HG02970 (cell line): Measurements from ENCODE around the gene SAMHD1.
"Not testable (repeated sequence)": the region's sequence is repeated elsewhere in the genome, so short reads cannot be mapped to it uniquely, and the experiment has no call there.

ENCODE experiments used
- ATAC-seq: cut with Tn5 transposase; IDR thresholded peaks from one replicate; pipeline ENCODE4 v1.9.1; 2021; ENCODE audit warnings: mild to moderate bottlenecking, moderate library complexity, moderate number of reproducible peaks; ENCODE audit not compliant: unreplicated experiment, low FRiP score

SAMHD1 gene

DNA sequence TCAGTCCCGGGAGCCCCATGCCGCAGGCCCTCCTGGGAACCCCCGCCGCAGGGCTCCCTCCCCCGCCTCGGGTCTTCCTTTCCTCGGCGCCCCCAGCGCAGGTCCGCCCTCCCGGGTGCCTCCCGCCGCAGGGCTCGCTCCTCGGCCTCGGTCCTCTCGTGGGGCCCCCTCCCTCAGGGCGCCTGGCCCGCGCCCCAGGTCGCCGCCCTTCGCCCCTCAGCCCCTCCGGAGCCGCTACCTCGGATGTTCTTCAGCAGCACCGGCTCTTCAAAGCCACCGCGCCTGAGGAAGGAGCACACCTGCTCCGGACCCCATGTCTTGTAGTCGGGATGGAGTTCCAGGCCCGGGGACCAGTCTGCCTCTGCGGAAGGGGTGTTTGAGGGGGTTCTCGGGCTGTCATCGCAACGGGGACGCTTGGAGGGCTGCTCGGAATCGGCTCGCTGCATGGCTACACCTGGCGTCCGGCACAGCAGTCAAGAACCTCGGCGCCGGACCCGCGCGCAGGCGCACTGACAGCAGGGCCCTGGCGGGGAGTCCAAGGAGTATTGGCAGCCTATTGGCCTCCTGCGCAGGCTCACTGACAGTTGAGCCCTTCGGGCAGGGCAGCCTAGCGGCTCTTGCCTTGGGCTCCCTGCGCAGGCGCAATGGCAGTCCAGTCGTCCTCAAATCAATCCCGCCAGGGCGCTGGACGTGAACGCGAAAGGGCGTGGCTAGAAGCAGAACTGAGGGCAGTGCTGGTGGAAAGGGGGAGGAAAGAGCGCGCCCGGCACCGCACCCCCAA, at the start of gene SAMHD1:
SAMHD1 (minus strand) TSS at position 511 of the 781 bp plus-strand sequence; CDS start at position 446, 65 bp downstream.
- peak; percentile 81 for ATAC-seq

DNA sequence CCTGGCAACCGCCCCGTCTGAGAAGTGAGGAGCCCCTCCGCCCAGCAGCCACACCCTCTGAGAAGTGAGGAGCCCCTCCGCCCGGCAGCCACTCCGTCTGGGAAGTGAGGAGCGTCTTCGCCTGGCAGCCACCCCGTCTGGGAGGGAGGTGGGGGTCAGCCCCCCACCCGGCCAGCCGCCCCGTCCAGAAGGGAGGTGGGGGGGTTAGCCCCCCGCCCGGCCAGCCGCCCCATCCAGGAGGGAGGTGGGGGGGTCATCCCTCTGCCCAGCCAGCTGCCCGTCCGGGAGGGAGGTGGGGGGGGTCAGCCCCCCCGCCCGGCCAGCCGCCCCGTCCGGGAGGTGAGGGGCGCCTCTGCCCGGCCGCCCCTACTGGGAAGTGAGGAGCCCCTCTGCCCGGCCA, 48.7 kb upstream of the SAMHD1 start:
- ATAC-seq: not testable (repeated sequence)

DNA sequence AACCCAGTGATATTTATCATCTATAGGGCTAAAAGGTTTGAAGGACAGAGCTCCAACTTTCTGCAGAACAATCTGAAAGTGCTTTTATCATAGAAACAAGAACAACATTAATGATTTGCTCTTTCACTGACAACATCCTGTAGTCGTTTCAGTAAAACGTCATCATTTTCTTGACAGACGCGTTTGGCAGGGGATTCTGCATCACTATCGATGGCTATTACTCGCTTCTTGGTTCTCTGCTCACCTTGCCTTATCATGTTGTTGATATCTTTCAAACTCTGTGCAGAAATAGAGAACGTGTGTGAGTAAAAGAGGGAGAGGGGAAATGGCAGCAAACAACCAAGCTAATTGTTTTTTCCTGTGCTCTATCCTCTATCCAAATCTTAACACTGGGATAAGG, 47.1 kb upstream of the SAMHD1 start:
- no peak for ATAC-seq

DNA sequence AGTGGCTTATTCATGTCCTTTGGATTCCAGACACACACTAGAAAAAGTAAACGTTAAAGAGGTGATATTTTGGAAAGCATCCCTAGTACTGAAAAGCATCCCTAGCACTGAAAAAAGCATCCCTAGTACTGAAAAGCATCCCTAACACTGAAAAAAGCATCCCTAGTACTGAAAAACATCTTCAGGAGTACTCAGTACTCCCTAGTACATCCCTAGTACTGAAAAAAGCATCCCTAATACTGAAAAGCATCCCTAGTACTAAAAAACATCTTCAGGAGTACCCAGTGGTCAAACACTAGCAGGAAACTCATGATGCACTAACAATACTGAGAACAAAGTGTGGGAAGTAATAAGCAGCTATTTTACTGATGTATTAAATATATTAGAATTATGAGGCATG, 45.6 kb upstream of the SAMHD1 start:
- ATAC-seq: no peak

DNA sequence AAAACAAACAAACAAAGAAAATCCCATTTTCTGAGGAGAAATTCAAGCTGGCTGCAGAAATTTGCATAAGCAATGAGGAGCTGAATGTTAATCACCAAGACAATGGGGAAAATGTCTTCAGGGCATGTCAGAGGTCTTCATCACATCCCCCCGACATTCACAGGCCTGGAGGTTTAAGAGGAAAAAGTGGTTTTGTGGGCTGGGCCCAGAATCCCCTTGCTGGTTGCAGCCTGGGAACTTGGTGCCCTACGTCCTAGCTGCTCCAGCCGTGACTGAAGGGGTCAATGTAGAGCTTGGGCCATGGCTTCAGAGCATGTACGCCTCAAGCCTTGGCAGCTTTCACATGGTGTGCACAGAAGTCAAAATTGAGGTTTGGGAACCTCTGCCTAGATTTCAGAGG, 42.7 kb upstream of the SAMHD1 start:
- not testable (repeated sequence) for ATAC-seq

DNA sequence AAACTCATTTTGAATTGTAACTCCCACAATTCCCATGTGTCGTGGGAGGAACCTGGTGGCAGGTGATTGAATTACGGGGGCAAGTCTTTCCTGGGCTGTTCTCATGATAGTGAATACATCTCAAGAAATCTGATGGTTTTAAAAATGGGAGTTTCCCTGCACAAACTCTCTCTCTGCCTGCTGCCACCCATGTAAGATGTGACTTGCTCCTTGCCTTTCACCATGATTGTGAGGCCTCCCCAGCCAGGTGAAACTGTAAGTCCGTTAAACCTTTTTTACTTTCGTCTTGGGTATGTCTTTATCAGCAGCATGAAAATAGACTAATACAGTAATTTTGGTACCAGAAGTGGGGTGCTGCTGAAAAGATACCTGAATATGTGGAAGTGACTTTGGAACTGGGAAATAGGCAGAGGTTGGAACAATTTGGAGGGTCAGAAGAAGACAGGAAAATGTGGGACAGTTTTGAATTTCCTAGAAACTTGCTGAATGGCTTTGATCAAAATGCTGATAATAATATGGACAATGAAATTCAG, 41.4 kb upstream of the SAMHD1 start:
- ATAC-seq: no peak

DNA sequence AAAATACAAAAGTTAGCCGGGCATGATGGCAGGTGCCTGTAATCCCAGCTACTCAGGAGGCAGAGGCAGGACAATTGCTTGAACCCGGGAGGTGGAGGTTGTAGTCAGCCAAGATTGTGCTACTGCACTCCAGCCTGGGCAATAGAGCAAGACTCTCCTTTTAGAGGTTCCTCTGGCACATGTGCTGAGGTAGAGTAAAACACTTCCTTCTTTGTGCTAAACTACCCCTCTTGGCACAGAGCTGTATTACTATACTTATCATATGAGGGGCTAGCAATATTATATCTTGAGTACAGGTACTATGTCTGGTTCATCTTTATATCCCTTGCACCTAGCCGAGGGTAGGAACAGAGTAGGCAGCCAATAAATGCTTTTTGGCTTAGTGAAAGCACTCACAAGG, 40.2 kb upstream of the SAMHD1 start:
- ATAC-seq: no peak

DNA sequence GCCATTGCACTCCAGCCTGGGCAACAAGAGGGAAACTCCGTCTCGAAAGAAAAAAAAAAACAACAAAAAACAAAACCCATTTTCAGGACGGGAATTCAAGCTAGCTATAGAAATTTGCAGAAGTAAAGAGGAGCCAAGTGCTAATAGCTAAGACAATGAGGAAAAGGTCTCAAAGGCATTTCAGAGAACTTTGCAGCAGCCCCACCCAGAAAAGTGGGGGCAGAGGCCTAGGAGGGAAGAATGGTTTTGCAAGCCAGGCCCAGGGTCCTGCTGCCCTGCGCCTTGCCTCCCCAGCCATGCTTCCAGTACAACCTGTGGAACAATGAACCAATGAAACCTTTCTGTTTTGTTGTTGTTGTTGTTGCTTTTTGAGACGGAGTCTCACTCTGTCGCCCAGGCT, 38.3 kb upstream of the SAMHD1 start:
- ATAC-seq: no peak

- ATAC-seq: no peak
These were observed 37.0 kb upstream of the SAMHD1 start for GRCh38 chr20:36988494-36988966.

DNA sequence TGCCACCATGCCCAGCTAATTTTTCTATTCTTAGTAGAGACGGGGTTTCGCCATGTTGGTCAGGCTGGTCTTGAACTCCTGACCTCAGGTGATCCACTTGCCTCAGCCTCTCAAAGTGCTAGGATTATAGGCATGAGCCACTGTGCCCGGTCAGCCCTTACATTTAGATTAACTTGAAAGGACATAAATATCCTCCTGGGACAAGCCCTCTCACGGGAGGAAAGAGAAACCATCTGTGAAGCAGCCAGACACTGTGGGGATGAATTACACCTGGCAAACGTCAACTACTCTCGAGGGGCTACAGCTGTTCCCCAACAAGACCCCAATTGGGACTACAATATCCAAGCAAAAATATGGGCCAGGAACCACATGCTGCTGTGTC, 32.7 kb upstream of the SAMHD1 start:
- no peak for ATAC-seq

- ATAC-seq: no peak
These were observed 23.8 kb upstream of the SAMHD1 start for GRCh38 chr20:36975099-36975818.

DNA sequence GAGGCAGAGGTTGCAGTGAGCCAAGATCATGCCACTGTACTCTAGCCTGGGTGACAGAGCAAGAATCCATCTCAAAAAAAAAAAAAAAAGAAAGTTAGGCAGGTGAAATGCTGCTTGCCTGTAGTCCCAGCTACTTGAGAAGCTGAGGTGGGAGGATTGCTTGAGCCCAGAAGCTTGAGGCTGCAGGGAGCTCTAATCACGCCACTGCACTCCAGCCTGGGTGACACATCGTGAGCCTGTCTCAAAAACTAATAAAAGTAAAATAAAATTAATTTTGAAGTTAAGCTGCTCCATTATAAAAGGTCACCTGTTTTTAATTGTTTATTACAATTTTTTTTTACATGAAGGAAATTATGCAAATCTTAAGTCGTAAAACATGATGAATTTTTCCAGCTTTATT, 23.2 kb upstream of the SAMHD1 start:
- no peak for ATAC-seq

GRCh38 chr20:36971103-36971502, 19.6 kb upstream of the SAMHD1 start:
- ATAC-seq: no peak

GRCh38 chr20:36969478-36970186, 18.1 kb upstream of the SAMHD1 start:
- no peak for ATAC-seq

GRCh38 chr20:36969051-36969450, 17.5 kb upstream of the SAMHD1 start:
- no peak for ATAC-seq

DNA sequence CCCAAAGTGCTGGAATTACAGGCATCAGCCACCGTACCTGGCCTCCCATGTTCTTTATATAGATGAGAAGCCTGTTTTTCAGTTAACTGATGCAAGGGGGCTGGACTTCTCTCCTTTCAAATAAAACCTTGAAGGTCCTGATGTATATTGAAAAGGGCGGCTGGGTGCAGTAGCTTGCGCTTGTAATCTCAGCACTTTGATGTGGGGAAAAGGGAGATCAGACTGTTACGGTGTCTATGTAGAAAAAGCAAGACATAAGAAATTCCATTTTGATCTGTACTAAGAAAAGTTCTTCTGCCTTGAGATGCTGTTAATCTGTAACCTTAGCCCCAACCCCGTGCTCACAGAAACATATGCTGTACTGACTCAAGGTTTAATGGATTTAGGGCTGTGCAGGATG, 16.1 kb upstream of the SAMHD1 start:
- no peak for ATAC-seq

GRCh38 chr20:36966965-36967364, 15.5 kb upstream of the SAMHD1 start:
- ATAC-seq: not testable (repeated sequence)

- ATAC-seq: not testable (repeated sequence)
These were observed 10.9 kb upstream of the SAMHD1 start for GRCh38 chr20:36962354-36962941.

- ATAC-seq: no peak
These were observed 7.7 kb upstream of the SAMHD1 start for GRCh38 chr20:36959242-36959641.

DNA sequence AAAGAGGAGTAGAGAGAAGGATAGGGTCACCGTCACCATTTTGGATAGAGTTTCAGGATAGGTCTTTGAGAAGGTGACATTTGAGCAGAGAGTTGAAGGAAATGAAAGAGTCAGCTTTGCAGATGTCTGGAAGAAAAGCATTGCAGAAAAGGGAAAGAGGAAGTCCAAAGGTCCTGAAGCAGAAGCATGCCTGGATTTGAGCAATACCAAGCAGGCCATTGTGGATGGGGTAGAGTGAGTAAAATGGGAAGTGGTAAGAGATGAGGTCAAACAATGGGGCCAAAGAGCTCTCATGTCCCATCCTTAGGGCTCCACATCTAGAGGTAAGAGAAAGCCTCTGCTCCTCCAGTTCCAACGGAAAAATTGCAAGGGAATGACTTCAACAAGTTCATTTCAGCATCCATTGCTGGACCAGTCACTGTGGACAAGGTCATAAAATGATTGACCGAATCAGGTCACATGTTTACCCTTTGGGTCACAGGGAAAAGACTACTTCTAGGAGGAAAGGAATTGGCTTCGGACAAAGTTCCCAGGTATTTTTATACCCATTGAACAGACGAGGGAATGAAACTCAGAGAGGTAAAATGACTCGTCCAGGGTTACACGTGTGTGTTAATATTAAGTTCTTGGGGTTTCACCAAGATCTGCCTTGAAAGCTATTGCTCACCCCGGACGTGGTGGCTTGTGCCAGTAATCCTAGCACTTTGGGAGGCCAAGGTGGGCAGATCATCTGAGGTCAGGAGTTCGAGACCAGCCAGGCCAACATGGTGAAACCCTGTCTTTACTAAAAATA, 6.6 kb upstream of the SAMHD1 start:
- ATAC-seq: no peak
